DOHH2 (cell line): ENCODE data around the gene GUCY1A1.

Experiments used
- EZH2phosphoT487 ChIP-seq: fragments of 200-600 bp; sonication (generic); IDR thresholded peaks from 2 replicates; pipeline ENCODE4 v1.6.1; 2017; ENCODE audit warnings: borderline replicate concordance, mild to moderate bottlenecking, antibody characterized with exemption, low read length, moderate library complexity, mixed read lengths
- TF ChIP-seq, protein P1 (sequence below): fragments of 200-600 bp; sonication (generic); IDR thresholded peaks from one replicate; pipeline ENCODE4 v1.5.1; 2014; ENCODE audit warnings: antibody characterized with exemption, mild to moderate bottlenecking, low read depth, low read length; ENCODE audit not compliant: poor library complexity, severe bottlenecking

- TF ChIP-seq, protein P1, sequence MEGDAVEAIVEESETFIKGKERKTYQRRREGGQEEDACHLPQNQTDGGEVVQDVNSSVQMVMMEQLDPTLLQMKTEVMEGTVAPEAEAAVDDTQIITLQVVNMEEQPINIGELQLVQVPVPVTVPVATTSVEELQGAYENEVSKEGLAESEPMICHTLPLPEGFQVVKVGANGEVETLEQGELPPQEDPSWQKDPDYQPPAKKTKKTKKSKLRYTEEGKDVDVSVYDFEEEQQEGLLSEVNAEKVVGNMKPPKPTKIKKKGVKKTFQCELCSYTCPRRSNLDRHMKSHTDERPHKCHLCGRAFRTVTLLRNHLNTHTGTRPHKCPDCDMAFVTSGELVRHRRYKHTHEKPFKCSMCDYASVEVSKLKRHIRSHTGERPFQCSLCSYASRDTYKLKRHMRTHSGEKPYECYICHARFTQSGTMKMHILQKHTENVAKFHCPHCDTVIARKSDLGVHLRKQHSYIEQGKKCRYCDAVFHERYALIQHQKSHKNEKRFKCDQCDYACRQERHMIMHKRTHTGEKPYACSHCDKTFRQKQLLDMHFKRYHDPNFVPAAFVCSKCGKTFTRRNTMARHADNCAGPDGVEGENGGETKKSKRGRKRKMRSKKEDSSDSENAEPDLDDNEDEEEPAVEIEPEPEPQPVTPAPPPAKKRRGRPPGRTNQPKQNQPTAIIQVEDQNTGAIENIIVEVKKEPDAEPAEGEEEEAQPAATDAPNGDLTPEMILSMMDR = no peak
- no peak for TF ChIP-seq EZH2phosphoT487
Observed at GRCh38 chr4:155658681-155659064, 8.0 kb upstream of the GUCY1A1 start.
